Hepatocyte (in vitro differentiated cells): ENCODE results near the gene MFN2. TPM values are rescaled to one million over a fixed set of nuclear protein-coding genes. Genes with fewer than 3 reads are reported as not detected.

Source experiments
- DNase-seq: peaks from one replicate; pipeline ENCODE4 v3.0.0-alpha.2; 2016; ENCODE audit warnings: low spot score
- H2AFZ ChIP-seq: fragments of 200-600 bp; sonication (generic); 2 replicates; pipeline ENCODE4 v1.6.0; 2016; ENCODE audit warnings: antibody characterized with exemption, mild to moderate bottlenecking
- H3K27ac ChIP-seq: fragments of 200-600 bp; sonication (generic); 2 replicates; pipeline ENCODE4 v1.5.1; 2016; ENCODE audit warnings: mild to moderate bottlenecking
- H3K27me3 ChIP-seq: fragments of 200-600 bp; sonication (generic); 2 replicates; pipeline ENCODE4 v1.6.1; 2016
- H3K36me3 ChIP-seq: fragments of 200-600 bp; sonication (generic); replicated peaks from 2 replicates; pipeline ENCODE4 v1.5.1; 2016; ENCODE audit warnings: low read depth; ENCODE audit not compliant: insufficient read depth
- H3K4me1 ChIP-seq: fragments of 200-600 bp; sonication (generic); 2 replicates; pipeline ENCODE4 v1.5.1; 2016; ENCODE audit warnings: mild to moderate bottlenecking, moderate library complexity; ENCODE audit not compliant: insufficient read depth
- H3K4me2 ChIP-seq: fragments of 200-600 bp; sonication (generic); 2 replicates; pipeline ENCODE4 v1.6.0; 2016
- H3K4me3 ChIP-seq: fragments of 200-600 bp; sonication (generic); 2 replicates; pipeline ENCODE4 v1.5.1; 2016; ENCODE audit warnings: mild to moderate bottlenecking
- H3K79me2 ChIP-seq: fragments of 200-600 bp; sonication (generic); 2 replicates; pipeline ENCODE4 v1.6.0; 2017; ENCODE audit warnings: mild to moderate bottlenecking
- H3K9me2 ChIP-seq: fragments of 200-600 bp; sonication (generic); replicated peaks from 2 replicates; pipeline ENCODE4 v1.6.0; 2017; ENCODE audit warnings: mild to moderate bottlenecking; ENCODE audit not compliant: insufficient read depth
- H3K9me3 ChIP-seq: fragments of 200-600 bp; sonication (generic); 2 replicates; pipeline ENCODE4 v1.5.1; 2016; ENCODE audit warnings: low read depth, mild to moderate bottlenecking
- H4K20me1 ChIP-seq: fragments of 200-600 bp; sonication (generic); 2 replicates; pipeline ENCODE4 v1.6.0; 2016; ENCODE audit warnings: mild to moderate bottlenecking; ENCODE audit not compliant: insufficient read depth, poor library complexity, severe bottlenecking
- EZH2 ChIP-seq: fragments of 200-600 bp; sonication (generic); IDR thresholded peaks from 2 replicates; pipeline ENCODE4 v1.6.1; 2016; ENCODE audit warnings: antibody characterized with exemption, mild to moderate bottlenecking, borderline replicate concordance
- EZH2phosphoT487 ChIP-seq: fragments of 200-600 bp; sonication (generic); IDR thresholded peaks from one replicate; pipeline ENCODE4 v1.6.1; 2018; ENCODE audit warnings: antibody characterized with exemption, mild to moderate bottlenecking, low read depth, moderate library complexity; ENCODE audit not compliant: unreplicated experiment, severe bottlenecking
- WGBS: methylation state at CpG from one replicate; pipeline ENCODE4 v1.1.6; 2016; ENCODE audit warnings: low lambda C conversion rate; ENCODE audit errors: missing lambda C conversion rate; 5-methylcytosine and 5-hydroxymethylcytosine counted together
- polyA plus RNA-seq: library from polyadenylated mRNA; unstranded; fragments of >200 nt; fragmentation: Nextera tagmentation; extraction: Ambion mirVana; gene quantifications from 2 replicates; pipeline ENCODE4 v1.2.1, GENCODE V29; 2016
- total RNA-seq: library from RNA; depleted of rRNA; stranded (reverse); fragments of >200 nt; gene quantifications from 2 replicates; pipeline ENCODE4 v1.2.3, GENCODE V29; 2014
- TF ChIP-seq, protein P1 (sequence below): fragments of 200-600 bp; sonication (generic); IDR thresholded peaks from 2 replicates; pipeline ENCODE4 v1.5.1; 2016; ENCODE audit warnings: antibody characterized with exemption, mild to moderate bottlenecking; ENCODE audit not compliant: poor library complexity

The MFN2 gene
- total and polyA plus RNA-seq, 2 experiments from 2014 or later = 43.1 to 54.3 TPM

DNA sequence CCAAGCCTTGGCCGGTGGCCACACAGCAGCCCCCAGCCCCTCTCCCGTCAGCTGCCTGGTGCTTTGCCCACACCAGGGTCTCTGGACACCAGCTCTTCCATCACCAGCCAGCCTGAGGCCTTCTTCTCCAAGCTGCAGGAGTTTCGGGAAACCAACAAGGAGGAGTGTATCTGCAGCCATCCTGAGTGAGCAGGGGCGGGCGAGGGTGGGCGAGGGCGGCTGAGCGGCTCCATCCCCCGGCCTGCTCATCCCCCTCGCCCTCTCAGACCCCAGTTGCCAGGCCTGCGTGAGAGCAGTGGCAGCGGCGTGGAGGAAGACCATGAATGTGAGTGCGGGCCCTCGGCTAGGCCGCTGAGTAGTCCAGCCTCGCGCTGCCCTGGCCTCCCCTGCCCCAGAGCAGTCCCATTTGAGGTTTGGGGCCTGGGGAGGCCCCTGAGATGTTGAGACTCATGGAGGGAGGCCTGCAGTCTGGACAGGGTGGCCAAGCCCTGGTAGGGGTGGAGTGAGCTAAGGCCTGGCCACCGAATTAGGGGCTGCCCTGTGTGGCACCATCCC, 48.8 kb downstream of the MFN2 start:
- H3K79me2 ChIP-seq = no peaks in the 10 kb centered on the region
- no peak overlapping the region for H3K27ac ChIP-seq
- no peaks in the 10 kb centered on the region for H3K4me1 ChIP-seq
- no peak overlapping the region for H3K4me2 ChIP-seq
- 96% methylated on average over 18 of the region's 19 CpGs for WGBS
- H3K9me2 ChIP-seq = no peaks in the 10 kb centered on the region
- no peak for DNase-seq
- no peak overlapping the region for H3K4me3 ChIP-seq
- no peaks in the 10 kb centered on the region for H3K9me3 ChIP-seq
- no peaks in the 10 kb centered on the region for H3K36me3 ChIP-seq
- H3K27me3 ChIP-seq = no peaks in the 10 kb centered on the region
- H2AFZ ChIP-seq = no peak overlapping the region
- no peaks in the 10 kb centered on the region for H4K20me1 ChIP-seq
- TF ChIP-seq EZH2 (no peak), EZH2phosphoT487 (no peak)
- TF ChIP-seq, protein P1, sequence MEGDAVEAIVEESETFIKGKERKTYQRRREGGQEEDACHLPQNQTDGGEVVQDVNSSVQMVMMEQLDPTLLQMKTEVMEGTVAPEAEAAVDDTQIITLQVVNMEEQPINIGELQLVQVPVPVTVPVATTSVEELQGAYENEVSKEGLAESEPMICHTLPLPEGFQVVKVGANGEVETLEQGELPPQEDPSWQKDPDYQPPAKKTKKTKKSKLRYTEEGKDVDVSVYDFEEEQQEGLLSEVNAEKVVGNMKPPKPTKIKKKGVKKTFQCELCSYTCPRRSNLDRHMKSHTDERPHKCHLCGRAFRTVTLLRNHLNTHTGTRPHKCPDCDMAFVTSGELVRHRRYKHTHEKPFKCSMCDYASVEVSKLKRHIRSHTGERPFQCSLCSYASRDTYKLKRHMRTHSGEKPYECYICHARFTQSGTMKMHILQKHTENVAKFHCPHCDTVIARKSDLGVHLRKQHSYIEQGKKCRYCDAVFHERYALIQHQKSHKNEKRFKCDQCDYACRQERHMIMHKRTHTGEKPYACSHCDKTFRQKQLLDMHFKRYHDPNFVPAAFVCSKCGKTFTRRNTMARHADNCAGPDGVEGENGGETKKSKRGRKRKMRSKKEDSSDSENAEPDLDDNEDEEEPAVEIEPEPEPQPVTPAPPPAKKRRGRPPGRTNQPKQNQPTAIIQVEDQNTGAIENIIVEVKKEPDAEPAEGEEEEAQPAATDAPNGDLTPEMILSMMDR = no peak

DNA sequence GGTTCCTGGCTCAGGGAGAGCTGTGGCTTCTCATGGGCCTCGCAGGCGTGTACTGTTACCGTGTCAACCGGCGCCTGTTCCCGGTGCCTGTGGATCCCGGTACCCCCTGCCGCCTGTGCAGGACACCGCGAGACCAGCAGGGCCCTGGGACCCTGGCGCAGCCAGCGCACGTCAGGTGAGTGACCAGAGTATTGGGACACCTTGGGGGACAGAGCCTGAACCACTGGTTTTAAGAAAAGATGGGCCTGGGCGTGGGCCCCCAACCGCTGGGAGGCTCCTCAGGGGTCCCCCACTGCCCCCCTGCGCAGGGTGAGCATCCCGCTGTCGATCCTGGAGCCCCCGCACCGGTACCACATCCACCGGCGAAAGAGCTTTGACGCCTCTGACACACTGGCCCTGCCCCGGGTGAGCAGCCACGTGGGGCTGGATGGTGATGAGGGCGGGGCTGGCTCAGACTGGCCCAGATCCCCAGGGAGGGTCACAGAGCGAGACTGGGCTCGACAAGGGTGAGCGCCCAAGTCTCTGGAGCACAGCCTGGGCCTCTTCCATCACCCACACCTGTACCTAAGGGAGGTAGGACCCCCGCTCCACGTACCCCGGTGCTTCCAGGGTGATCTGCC, 49.6 kb downstream of the MFN2 start:
- no peaks in the 10 kb centered on the region for H3K36me3 ChIP-seq
- no peaks in the 10 kb centered on the region for H4K20me1 ChIP-seq
- H3K27me3 ChIP-seq = no peaks in the 10 kb centered on the region
- no peak overlapping the region for H3K4me3 ChIP-seq
- no peaks in the 10 kb centered on the region for H3K9me3 ChIP-seq
- 92% methylated on average over 28 of the region's 32 CpGs for WGBS
- H2AFZ ChIP-seq = no peak overlapping the region
- no peak overlapping the region for H3K27ac ChIP-seq
- H3K4me1 ChIP-seq = no peaks in the 10 kb centered on the region
- H3K79me2 ChIP-seq = no peaks in the 10 kb centered on the region
- DNase-seq = no peak
- no peaks in the 10 kb centered on the region for H3K9me2 ChIP-seq
- H3K4me2 ChIP-seq = no peak overlapping the region
- TF ChIP-seq EZH2phosphoT487 (no peak), EZH2 (no peak)
- TF ChIP-seq, protein P1 = no peak

DNA sequence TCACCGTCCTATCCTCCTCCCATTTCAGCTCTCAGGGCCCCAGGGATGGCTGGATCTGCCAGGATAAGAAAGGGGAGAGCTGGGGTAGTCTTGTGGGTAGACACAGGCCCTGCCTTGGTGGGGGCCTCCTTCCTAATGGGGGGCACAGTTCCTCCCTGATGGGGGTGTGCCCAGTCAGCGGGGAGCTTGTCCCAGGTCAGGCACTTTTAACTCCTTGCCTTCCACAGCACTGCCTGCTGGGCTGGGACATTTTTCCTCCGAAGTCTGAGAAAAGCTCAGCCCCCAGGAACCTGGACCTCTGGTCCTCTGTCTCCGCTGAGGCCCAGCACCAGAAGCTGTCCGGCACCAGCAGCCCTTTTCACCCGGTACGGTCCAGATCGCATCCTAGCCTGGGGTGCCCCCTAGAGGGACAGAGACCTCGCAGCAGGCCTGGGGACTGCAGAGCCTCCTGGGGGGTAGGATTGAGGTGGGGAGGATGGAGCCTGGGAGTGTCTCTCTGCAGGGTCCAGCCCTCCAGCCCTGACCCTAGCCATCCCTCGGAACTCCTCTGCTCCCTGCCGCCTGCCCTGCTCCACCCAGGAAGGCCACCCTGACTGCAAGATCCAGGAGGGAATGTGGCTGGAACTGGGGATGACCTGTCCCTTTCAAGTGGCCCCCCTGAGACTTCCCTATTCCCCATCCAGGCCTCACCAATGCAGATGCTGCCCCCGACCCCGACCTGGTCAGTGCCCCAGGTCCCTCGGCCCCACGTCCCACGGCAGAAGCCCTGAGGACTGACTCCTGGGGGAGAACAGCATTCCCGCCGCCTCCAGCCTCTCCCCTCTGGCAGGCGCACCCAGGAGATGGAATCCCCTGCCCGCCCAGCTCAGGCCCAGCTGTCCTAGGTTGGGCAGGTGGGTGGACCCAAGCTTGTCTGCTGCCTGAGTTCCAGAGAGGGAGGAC, 51.1 kb downstream of the MFN2 start:
- Histone ChIP-seq H2AFZ (no peak overlapping the region), H3K27me3 (no peaks in the 10 kb centered on the region), H3K9me3 (no peaks in the 10 kb centered on the region), H3K27ac (no peak overlapping the region), H3K4me1 (no peaks in the 10 kb centered on the region), H3K36me3 (no peaks in the 10 kb centered on the region), H4K20me1 (no peaks in the 10 kb centered on the region), H3K4me3 (no peak overlapping the region), H3K4me2 (no peak overlapping the region), H3K9me2 (no peaks in the 10 kb centered on the region), H3K79me2 (no peaks in the 10 kb centered on the region)
- 90% methylated on average over 20 of the region's 20 CpGs for WGBS
- no peak for DNase-seq
- no peak for TF ChIP-seq EZH2
- TF ChIP-seq, protein P1 = peak; percentile 43
